IPS-11a (cell line): Measurements from ENCODE around the gene FAXDC2.
"Not testable (repeated sequence)": the region's sequence is repeated elsewhere in the genome, so short reads cannot be mapped to it uniquely, and the experiment has no call there.

ENCODE experiments used
- H3K4me3 ChIP-seq: one replicate; pipeline ENCODE4 v1.5.1; 2013; ENCODE audit warnings: low read depth, low read length, control low read depth

Gene FAXDC2

DNA sequence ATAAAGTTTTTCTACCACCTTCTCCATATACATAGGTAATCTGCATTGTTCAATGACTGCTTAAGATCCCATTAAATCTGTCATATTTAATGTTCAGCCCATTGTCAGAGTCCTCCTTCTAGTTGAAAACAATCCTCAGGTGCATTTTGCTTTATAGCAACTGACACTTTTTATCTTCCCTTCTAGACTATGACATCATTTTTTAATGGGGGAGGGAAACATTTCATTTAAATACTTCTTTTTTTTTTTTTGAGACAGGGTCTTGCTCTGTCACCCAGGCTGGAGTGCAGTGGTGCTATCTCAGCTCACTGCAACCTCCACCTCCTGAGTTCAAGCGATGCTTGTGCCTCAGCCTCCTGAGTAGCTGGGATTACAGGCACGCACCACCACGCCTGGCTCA lies 17.6 kb downstream of the FAXDC2 start:
- not testable (repeated sequence) for H3K4me3 ChIP-seq

- H3K4me3 ChIP-seq = no peak overlapping the region
These were observed 19.0 kb downstream of the FAXDC2 start for GRCh38 chr5:154831451-154831850.

DNA sequence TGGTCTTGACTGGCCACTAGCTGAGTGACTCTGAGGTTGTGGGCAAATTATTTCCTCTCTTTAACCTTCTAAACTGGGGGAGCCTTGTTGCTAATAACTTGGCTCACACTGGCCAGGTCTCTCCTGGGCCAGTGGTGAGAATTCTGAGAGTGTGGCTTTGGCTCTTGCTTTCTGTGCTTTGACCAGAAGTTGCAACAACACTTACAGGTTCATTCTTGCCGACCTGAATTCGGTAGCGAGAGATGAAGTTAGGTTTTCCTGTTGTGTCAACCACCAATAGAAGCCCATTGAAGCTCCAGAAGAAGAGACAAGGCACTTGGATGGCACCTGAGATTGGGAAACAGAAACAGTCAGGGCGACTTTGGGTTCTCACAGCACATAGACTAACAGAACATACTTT lies 19.8 kb downstream of the FAXDC2 start:
- H3K4me3 ChIP-seq = no peak overlapping the region

- no peak overlapping the region for H3K4me3 ChIP-seq
These were observed 20.2 kb downstream of the FAXDC2 start for GRCh38 chr5:154830219-154830595.

DNA sequence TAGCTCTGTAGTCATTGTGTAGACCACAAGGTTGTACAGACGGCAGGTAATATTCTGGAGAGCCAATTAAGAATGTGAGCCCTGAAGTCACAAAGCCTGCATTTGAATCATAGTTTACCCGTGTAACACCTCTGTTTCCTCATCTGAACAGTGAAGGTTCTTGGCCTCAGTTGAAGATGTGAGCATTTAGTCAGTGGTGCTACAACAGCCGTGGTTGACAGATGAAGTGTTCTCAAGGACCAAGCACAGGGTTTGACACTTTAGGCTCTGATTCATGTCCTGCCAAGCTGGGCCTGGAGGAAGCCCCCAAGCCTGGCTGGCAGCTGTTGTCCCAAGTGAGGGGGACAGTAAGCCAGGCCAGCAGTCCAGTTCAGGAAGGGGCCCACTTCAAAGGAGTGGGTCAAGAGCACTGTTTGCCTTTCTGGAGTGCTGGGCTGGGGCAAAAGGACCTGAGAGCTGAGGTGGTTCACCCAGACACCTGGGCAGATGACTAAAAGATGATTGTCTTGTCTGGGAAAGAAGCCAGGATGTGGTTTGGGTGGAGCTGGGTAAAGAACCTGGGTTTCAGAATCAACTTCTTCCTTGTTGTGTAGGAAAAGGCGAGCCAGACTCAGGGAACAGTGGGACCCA lies 20.7 kb downstream of the FAXDC2 start:
- H3K4me3 ChIP-seq = no peak overlapping the region

- no peak overlapping the region for H3K4me3 ChIP-seq
These were observed 21.2 kb downstream of the FAXDC2 start for GRCh38 chr5:154829181-154829588.

DNA sequence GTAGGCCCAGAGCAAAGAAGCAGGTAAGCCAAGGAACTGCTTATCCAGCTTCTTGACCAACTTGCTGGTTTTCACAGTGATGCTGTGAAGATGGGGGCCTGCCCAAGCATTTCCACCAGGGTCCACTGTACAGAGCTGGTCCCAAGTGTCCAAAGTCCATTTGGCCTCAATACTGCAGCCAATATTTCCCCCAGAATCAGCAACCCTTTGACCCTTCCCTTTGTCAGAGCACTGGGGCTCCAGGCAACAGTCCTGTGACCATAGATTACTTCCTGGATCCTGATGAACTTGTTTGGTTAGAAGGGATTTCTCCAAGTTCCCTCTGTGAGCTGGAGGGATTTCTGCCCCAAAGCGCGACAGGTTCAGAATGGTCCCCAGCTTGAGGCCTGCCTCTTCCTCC lies 26.3 kb downstream of the FAXDC2 start:
- H3K4me3 ChIP-seq = no peak overlapping the region

DNA sequence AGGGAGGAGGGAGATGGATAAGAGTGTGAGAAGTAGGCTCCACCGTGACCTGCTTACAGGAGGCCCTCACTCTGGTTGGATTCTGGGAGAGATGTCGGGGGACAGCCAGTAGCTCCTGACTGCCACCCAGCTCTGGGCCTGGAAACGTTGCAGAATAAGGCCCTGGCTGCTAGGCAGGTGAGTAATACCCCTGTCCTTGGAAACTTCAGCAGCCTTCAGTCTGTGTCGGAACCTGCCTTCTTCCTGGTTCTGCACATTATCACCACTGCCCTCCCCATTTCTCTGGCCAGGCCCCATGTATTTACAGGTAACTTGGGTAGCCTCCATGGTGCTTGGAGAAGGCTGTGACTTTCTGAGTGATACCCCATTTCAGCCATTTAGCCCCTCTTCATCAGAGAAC lies 26.8 kb downstream of the FAXDC2 start:
- no peak overlapping the region for H3K4me3 ChIP-seq

GRCh38 chr5:154822896-154823295 lies 27.5 kb downstream of the FAXDC2 start:
- H3K4me3 ChIP-seq = not testable (repeated sequence)

GRCh38 chr5:154820383-154820782 lies 30.0 kb downstream of the FAXDC2 start:
- H3K4me3 ChIP-seq = no peak overlapping the region

DNA sequence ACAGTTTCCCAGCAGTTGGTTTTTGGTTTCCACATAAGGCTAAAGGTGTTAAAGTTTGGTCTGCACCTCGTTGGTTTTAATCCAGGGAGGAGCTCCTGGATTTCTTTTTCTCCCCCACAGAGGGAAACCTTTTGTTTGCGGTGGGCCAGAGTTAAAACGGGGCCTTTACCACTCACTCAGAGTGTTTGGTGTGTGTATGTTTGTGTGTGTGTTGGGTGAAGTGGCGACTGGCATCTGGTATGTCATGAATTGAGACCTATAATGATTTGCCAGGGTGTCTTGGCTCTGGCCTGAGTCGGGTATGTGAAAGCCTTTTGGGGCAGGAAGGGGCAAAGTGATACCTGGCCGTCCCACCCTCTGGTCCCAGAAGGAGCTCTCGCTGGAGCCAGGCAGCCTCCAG lies 30.9 kb downstream of the FAXDC2 start:
- no peak overlapping the region for H3K4me3 ChIP-seq

GRCh38 chr5:154818471-154819116 lies 31.8 kb downstream of the FAXDC2 start:
- no peak overlapping the region for H3K4me3 ChIP-seq

- no peak overlapping the region for H3K4me3 ChIP-seq
These were observed 32.6 kb downstream of the FAXDC2 start for GRCh38 chr5:154817815-154818214.

DNA sequence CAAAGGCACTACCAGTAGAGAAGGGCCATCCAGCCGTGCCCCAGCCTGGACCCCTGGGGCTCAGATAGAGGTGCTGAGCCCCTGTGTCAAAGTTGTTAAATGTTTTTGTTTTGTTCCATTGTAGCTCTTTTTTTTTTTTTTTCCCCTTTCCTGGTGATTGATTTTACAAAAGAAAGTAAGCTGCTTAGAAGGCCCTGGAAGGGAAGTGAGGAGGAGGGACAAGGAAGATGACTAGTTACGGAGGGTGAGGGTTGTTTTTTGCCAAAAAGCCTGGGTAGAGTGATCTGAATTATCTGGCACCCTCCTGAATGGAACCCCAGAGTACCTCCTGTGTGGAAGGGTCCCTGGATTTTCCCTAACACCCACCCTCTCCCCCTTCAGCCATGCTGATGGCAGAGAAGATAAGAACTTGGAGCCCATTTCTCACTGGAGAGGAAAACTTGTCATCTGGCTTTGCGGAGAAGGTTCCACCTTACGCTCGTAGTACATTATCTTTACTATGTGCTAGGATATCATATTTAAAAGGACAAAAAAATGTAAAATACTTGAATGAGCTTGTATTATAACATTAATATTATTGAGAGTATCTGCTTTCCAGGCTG lies 33.4 kb downstream of the FAXDC2 start:
- no peak overlapping the region for H3K4me3 ChIP-seq

- H3K4me3 ChIP-seq = no peak overlapping the region
These were observed 34.6 kb downstream of the FAXDC2 start for GRCh38 chr5:154815684-154816247.

DNA sequence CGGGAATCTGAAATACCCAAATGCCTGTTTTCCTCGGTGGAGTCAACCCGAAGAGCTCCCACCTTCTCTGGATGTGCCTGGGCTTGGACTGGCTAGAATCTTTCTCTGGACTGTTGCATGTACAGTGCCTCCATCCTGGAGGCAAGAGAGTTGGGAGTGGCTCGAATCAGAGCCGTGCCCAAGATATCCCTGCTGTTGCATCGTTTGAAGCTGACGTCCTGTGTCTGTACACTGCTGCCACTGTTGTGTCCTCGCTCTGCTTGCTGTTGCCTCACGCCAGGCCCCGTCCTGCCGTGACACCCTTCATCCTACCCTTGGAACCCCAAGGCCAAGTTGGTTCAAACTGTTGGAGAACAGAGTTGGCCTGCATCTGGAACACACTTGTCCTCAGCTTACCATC lies 35.4 kb downstream of the FAXDC2 start:
- no peak overlapping the region for H3K4me3 ChIP-seq

DNA sequence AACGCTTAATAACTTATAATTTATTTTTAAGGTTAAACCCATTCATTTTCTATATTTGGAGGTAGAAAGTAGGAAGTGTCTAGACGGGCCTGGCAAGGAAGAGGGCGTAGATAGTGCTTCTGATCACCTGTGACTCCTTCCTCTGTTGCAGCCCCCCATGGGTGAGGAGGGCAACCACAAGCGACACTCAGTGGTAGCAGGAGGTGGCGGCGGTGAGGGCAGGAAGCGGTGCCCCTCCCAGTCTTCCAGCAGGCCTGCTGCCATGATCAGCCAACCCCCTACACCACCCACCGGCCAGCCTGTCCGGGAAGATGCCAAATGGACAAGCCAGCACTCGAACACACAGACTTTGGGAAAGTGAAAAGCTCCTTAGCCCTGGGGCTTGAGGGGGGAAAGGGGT lies 36.7 kb downstream of the FAXDC2 start:
- no peak overlapping the region for H3K4me3 ChIP-seq

DNA sequence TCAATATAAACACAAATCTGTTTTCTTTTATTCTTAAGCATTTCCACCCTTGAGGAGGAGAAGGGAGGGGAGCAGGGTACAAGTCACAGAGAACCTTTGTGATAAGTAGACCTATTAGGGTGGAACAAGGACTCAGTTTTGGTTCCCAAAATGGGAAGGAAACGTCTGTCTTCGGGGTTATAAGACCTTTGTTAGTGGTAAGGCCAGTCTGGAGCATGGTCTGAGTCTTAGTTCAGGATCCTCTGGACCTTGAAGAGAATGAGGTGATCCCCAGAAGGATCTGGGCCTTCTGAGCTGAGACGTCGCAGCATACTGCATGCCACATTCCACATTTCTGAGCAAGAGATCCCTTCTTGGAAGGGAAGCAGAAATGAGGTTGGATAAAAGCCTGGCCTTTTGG lies 37.2 kb downstream of the FAXDC2 start:
- H3K4me3 ChIP-seq = no peak overlapping the region

- H3K4me3 ChIP-seq = no peak overlapping the region
These were observed 38.5 kb downstream of the FAXDC2 start for GRCh38 chr5:154811653-154812465.

GRCh38 chr5:154811239-154811638 lies 39.2 kb downstream of the FAXDC2 start:
- no peak overlapping the region for H3K4me3 ChIP-seq

DNA sequence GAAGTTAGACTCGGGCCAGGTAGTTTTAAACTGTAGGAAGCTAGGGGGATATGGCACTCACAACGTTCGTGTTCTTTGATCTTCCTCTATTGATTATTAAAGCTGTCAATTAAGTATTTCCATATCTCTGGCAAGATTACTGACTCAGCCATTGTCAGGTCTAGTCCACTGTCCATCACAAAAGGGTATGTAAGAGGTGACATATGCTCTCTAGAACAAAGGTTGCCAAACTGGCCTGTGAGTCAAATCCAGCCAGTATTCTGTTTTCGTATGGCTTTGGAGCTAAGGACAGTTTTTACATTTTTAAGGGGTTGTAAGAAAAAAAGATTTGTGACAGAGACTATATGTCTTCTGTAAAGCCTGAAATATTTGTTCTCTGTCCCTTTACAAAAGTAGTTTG lies 44.2 kb downstream of the FAXDC2 start:
- no peak overlapping the region for H3K4me3 ChIP-seq
